ENCODE measurements around the gene TTN. TPM values are rescaled to one million over a fixed set of nuclear protein-coding genes. Genes with fewer than 3 reads are reported as not detected.
A peak's percentile ranks its signal among the peaks of the same experiment; 100 is the strongest.

Gene TTN
- total and polyA plus RNA-seq, 2 donors from 2014 or later = 0.02 to 3.6 TPM

- DNase-seq (no peak), FAIRE-seq (no peak)
- intact Hi-C loops (cut with DNase I) = no loop called here
- no peaks in the 10 kb centered on the region for H3K36me3 ChIP-seq (ENCODE audit: control insufficient read depth in 2 of 3, insufficient read depth in 3 of 3, low read length in 3 of 3)
- H3K27me3 ChIP-seq (ENCODE audit: control insufficient read depth, insufficient read depth, low read length) = no peaks in the 10 kb centered on the region
- no peak overlapping the region for H3K27ac ChIP-seq (ENCODE audit: low read depth in 2 of 2, low read length in 2 of 2)
- no peaks in the 10 kb centered on the region for H3K9me3 ChIP-seq (ENCODE audit: control insufficient read depth in 2 of 3, insufficient read depth in 1 of 3, low read length in 3 of 3)
- H3K4me3 ChIP-seq (ENCODE audit: low read length in 3 of 3) = no peak overlapping the region
- H3K4me1 ChIP-seq (ENCODE audit: control insufficient read depth in 2 of 3, insufficient read depth in 2 of 3, low read depth in 1 of 3, low read length in 3 of 3) = no peaks in the 10 kb centered on the region
- H3K9ac ChIP-seq (ENCODE audit: low read length in 3 of 3) = no peak overlapping the region
- no peak for TF ChIP-seq CTCF (IDR thresholded peaks at IDR 0.05; ENCODE audit: borderline replicate concordance, extremely low read depth, insufficient read depth)
These were observed 26.2 kb upstream of the TTN start for GRCh38 chr2:178833382-178833781.

GRCh38 chr2:178830451-178830850 is 23.2 kb upstream of the TTN start:
- Histone ChIP-seq H3K27ac (ENCODE audit: low read depth in 2 of 2, low read length in 2 of 2) (no peak overlapping the region), H3K9ac (ENCODE audit: low read length in 3 of 3) (no peak overlapping the region), H3K36me3 (ENCODE audit: control insufficient read depth in 2 of 3, insufficient read depth in 3 of 3, low read length in 3 of 3) (no peaks in the 10 kb centered on the region), H3K9me3 (ENCODE audit: control insufficient read depth in 2 of 3, insufficient read depth in 1 of 3, low read length in 3 of 3) (no peaks in the 10 kb centered on the region), H3K4me3 (ENCODE audit: low read length in 3 of 3) (no peak overlapping the region), H3K4me1 (ENCODE audit: control insufficient read depth in 2 of 3, insufficient read depth in 2 of 3, low read depth in 1 of 3, low read length in 3 of 3) (no peaks in the 10 kb centered on the region), H3K27me3 (ENCODE audit: control insufficient read depth, insufficient read depth, low read length) (no peaks in the 10 kb centered on the region)
- FAIRE-seq (no peak), DNase-seq (no peak)
- no peak for TF ChIP-seq CTCF (IDR thresholded peaks at IDR 0.05; ENCODE audit: borderline replicate concordance, extremely low read depth, insufficient read depth)
- intact Hi-C loops (cut with DNase I) = no loop called here

DNA sequence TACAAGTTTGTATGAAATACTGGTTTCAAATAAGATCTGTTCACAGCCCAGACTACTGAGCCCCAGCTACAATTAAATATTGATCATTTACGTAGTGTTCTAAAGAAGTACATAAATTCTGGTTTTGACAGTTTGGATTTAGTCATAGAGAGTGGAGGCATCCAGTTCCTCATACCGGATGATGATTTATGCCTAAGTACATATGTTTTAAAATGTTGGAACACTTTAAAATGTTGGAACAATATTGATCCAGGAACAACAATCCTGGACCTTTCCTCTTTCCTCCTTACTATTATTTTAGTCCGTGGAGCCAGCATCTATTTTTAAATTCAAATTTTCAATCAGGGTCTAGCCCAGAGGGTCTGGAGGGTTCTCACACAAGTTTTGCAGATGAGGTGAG is 22.8 kb upstream of the TTN start:
- Histone ChIP-seq H3K9me3 (ENCODE audit: control insufficient read depth in 2 of 3, insufficient read depth in 1 of 3, low read length in 3 of 3) (no peaks in the 10 kb centered on the region), H3K27me3 (ENCODE audit: control insufficient read depth, insufficient read depth, low read length) (no peaks in the 10 kb centered on the region), H3K9ac (ENCODE audit: low read length in 3 of 3) (no peak overlapping the region), H3K27ac (ENCODE audit: low read depth in 2 of 2, low read length in 2 of 2) (no peak overlapping the region), H3K36me3 (ENCODE audit: control insufficient read depth in 2 of 3, insufficient read depth in 3 of 3, low read length in 3 of 3) (no peaks in the 10 kb centered on the region), H3K4me1 (ENCODE audit: control insufficient read depth in 2 of 3, insufficient read depth in 2 of 3, low read depth in 1 of 3, low read length in 3 of 3) (no peaks in the 10 kb centered on the region), H3K4me3 (ENCODE audit: low read length in 3 of 3) (no peak overlapping the region)
- no peak for DNase-seq
- TF ChIP-seq CTCF (IDR thresholded peaks at IDR 0.05; ENCODE audit: borderline replicate concordance, extremely low read depth, insufficient read depth) = no peak
- intact Hi-C loops (cut with DNase I) = no loop called here
- no peak for FAIRE-seq

DNA sequence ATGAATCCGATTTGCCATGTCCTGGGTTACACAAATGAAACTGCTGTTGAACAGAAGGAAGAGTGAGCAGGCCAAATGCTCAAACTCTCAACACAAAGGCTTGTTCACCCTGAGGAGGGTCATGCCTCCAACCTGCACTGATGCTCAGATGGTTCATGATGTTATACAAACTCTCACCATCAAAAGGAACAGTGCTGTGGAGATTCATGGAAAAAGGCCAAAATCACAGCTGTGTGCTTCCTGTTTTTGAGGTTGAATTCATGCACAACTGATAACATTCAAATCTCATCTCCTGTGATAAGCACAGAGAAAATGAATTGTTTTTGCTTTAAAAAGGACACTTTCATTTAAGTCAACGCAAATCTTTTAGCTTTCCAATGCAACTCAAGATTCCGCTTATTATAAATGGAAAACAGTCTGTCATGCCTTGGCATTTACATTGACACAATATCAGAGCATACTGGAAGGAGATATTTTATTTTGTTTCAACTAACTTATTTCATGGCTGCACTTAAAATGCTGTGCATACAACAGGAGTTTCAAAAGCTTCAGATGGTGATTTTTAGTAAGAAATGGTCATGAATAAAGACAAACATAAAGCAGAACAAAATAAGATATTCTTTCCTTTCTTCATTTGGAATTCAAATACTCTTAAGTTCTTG is 22.2 kb upstream of the TTN start:
- Histone ChIP-seq H3K4me3 (ENCODE audit: low read length in 3 of 3) (no peak overlapping the region), H3K9me3 (ENCODE audit: control insufficient read depth in 2 of 3, insufficient read depth in 1 of 3, low read length in 3 of 3) (no peaks in the 10 kb centered on the region), H3K36me3 (ENCODE audit: control insufficient read depth in 2 of 3, insufficient read depth in 3 of 3, low read length in 3 of 3) (no peaks in the 10 kb centered on the region), H3K27ac (ENCODE audit: low read depth in 2 of 2, low read length in 2 of 2) (no peak overlapping the region), H3K4me1 (ENCODE audit: control insufficient read depth in 2 of 3, insufficient read depth in 2 of 3, low read depth in 1 of 3, low read length in 3 of 3) (no peaks in the 10 kb centered on the region), H3K9ac (ENCODE audit: low read length in 3 of 3) (no peak overlapping the region), H3K27me3 (ENCODE audit: control insufficient read depth, insufficient read depth, low read length) (no peaks in the 10 kb centered on the region)
- peak in 1 of 5 donors; percentile 27 for DNase-seq
- intact Hi-C loops (cut with DNase I) = no loop called here
- no peak for TF ChIP-seq CTCF (IDR thresholded peaks at IDR 0.05; ENCODE audit: borderline replicate concordance, extremely low read depth, insufficient read depth)
- FAIRE-seq = no peak
